SK-N-SH (cell line): ENCODE data around the gene MACIR. TPM values are rescaled to one million over a fixed set of nuclear protein-coding genes. Genes with fewer than 3 reads are reported as not detected.

ENCODE experiments used
- CTCF ChIA-PET: fragments of 300-600, 350-600 bp; formaldehyde crosslinking; extraction: SDS; loops from one replicate; lab custom pipeline; 2021; lab: Yijun Ruan, JAX
- POLR2A ChIA-PET: fragments of 350-600 bp; sonication (Branson Sonifier 250); formaldehyde crosslinking; extraction: SDS; loops from one replicate; lab custom pipeline; 2020; ENCODE audit warnings: antibody characterized with exemption, inconsistent platforms; lab: Yijun Ruan, JAX
- DNase-seq: peaks from one replicate; pipeline ENCODE4 v3.0.0; 2012
- H2AFZ ChIP-seq: fragments of 200-600 bp; sonication (generic); 2 replicates; pipeline ENCODE4 v1.8.1; 2016; ENCODE audit warnings: antibody characterized with exemption, mild to moderate bottlenecking, low read depth
- H3F3A ChIP-seq: fragments of 200-600 bp; sonication (generic); replicated peaks from 2 replicates; pipeline ENCODE3; 2016; ENCODE audit warnings: antibody characterized with exemption, mild to moderate bottlenecking; ENCODE audit not compliant: insufficient read depth
- H3K27ac ChIP-seq, 2 experiments: fragments of 200-500 bp in 1 of 2; fragments of 200-600 bp in 1 of 2; sonication (Bioruptor generic) in 1 of 2; sonication (generic), shearing (Covaris generic) in 1 of 2; 2 replicates each; pipeline versions ENCODE4 v1.5.1 to v1.6.1; 2014 to 2016; ENCODE audit warnings: low read depth in 2 of 2, inconsistent platforms in 1 of 2, low read length in 1 of 2, mild to moderate bottlenecking in 1 of 2, mixed read lengths in 1 of 2
- H3K27me3 ChIP-seq: fragments of 200-600 bp; sonication (generic), shearing (Covaris generic); 2 replicates; pipeline ENCODE4 v1.6.1; 2016; ENCODE audit warnings: mixed run types; ENCODE audit not compliant: insufficient read depth
- H3K36me3 ChIP-seq, 2 experiments: fragments of 200-500 bp in 1 of 2; fragments of 200-600 bp in 1 of 2; sonication (Bioruptor generic) in 1 of 2; sonication (generic) in 1 of 2; replicated peaks in 1 of 2; 2 replicates each; pipeline versions ENCODE3 to v1.5.1; 2014 to 2016; ENCODE audit warnings: low read length in 1 of 2, mild to moderate bottlenecking in 1 of 2; ENCODE audit not compliant: insufficient read depth in 2 of 2, control insufficient read depth in 1 of 2
- H3K4me1 ChIP-seq, 2 experiments: fragments of 200-500 bp in 1 of 2; fragments of 200-600 bp in 1 of 2; sonication (Bioruptor generic) in 1 of 2; sonication (generic), shearing (Covaris generic) in 1 of 2; 2 replicates each; pipeline versions ENCODE4 v1.5.1 to v1.6.1; 2014 to 2016; ENCODE audit warnings: low read depth in 1 of 2, low read length in 1 of 2, mixed run types in 1 of 2; ENCODE audit not compliant: insufficient read depth in 2 of 2, control insufficient read depth in 1 of 2
- H3K4me2 ChIP-seq: fragments of 200-600 bp; sonication (generic), shearing (Covaris generic); 2 replicates; pipeline ENCODE4 v1.6.1; 2017; ENCODE audit warnings: mixed run types
- H3K4me3 ChIP-seq, 2 experiments: fragments of 200-500 bp in 1 of 2; fragments of 200-600 bp in 1 of 2; sonication (Bioruptor generic) in 1 of 2; sonication (generic), shearing (Covaris generic) in 1 of 2; 2 replicates each; pipeline versions ENCODE4 v1.5.1 to v1.8.1; 2014 to 2016; ENCODE audit warnings: low read depth in 2 of 2, inconsistent platforms in 1 of 2, low read length in 1 of 2, mild to moderate bottlenecking in 1 of 2, mixed read lengths in 1 of 2, moderate library complexity in 1 of 2
- H3K79me2 ChIP-seq: fragments of 200-600 bp; sonication (generic); 2 replicates; pipeline ENCODE4 v1.8.1; 2017; ENCODE audit warnings: mild to moderate bottlenecking; ENCODE audit not compliant: insufficient read depth
- H3K9ac ChIP-seq: fragments of 200-600 bp; sonication (generic); 2 replicates; pipeline ENCODE4 v1.6.1; 2017; ENCODE audit warnings: mixed run types
- H3K9me2 ChIP-seq: fragments of 200-600 bp; sonication (generic); 2 replicates; pipeline ENCODE4 v1.6.1; 2017; ENCODE audit warnings: mixed run types
- H3K9me3 ChIP-seq: fragments of 200-600 bp; sonication (generic); 2 replicates; pipeline ENCODE4 v1.6.1; 2017; ENCODE audit warnings: mixed run types, mild to moderate bottlenecking, moderate library complexity
- H4K20me1 ChIP-seq: fragments of 200-600 bp; sonication (generic); 2 replicates; pipeline ENCODE4 v1.6.1; 2017; ENCODE audit warnings: mild to moderate bottlenecking, mixed run types; ENCODE audit not compliant: insufficient read depth
- CHD2 ChIP-seq: fragments of 150-350 bp; IDR thresholded peaks from 2 replicates; pipeline ENCODE4 v1.6.1; 2018; ENCODE audit warnings: low read length; ENCODE audit not compliant: partially characterized antibody
- ELF1 ChIP-seq: IDR thresholded peaks from 2 replicates; pipeline ENCODE4 v1.4.0; 2012
- EZH2phosphoT487 ChIP-seq: fragments of 200-600 bp; sonication (generic); IDR thresholded peaks from 2 replicates; pipeline ENCODE4 v1.6.1; 2017; ENCODE audit warnings: low read depth, mixed run types, mild to moderate bottlenecking, antibody characterized with exemption, moderate library complexity, borderline replicate concordance
- FOSL2 ChIP-seq: IDR thresholded peaks from 2 replicates; pipeline ENCODE4 v1.4.0; 2012; ENCODE audit warnings: low read depth, mild to moderate bottlenecking, moderate library complexity, borderline replicate concordance
- FOXJ3 ChIP-seq: sonication (generic); formaldehyde crosslinking; IDR thresholded peaks from 2 replicates; pipeline ENCODE4 v1.5.1; 2020; ENCODE audit warnings: mild to moderate bottlenecking, missing genetic modification reagents
- FOXM1 ChIP-seq: IDR thresholded peaks from 2 replicates; pipeline ENCODE4 v1.4.0; 2012; ENCODE audit warnings: low read depth, mild to moderate bottlenecking
- GABPA ChIP-seq: IDR thresholded peaks from 2 replicates; pipeline ENCODE4 v1.4.0; 2012; ENCODE audit warnings: low read depth, mild to moderate bottlenecking
- MAX ChIP-seq: IDR thresholded peaks from 2 replicates; pipeline ENCODE4 v1.4.0; 2012; ENCODE audit warnings: low read depth
- MXI1 ChIP-seq: IDR thresholded peaks from 2 replicates; pipeline ENCODE4 v1.6.1; 2012; ENCODE audit warnings: mild to moderate bottlenecking, low read depth, low read length, improper control_type of control experiment
- NFIC ChIP-seq: IDR thresholded peaks from 2 replicates; pipeline ENCODE4 v1.4.0; 2012; ENCODE audit warnings: borderline replicate concordance
- NRF1 ChIP-seq: IDR thresholded peaks from 2 replicates; pipeline ENCODE4 v1.6.1; 2012; ENCODE audit warnings: low read depth, mild to moderate bottlenecking, low read length
- POLR2AphosphoS5 ChIP-seq: IDR thresholded peaks from 2 replicates; pipeline ENCODE4 v1.6.1; 2012; ENCODE audit warnings: low read depth, low read length
- SIN3A ChIP-seq: IDR thresholded peaks from 2 replicates; pipeline ENCODE4 v1.6.1; 2012; ENCODE audit warnings: low read depth, mild to moderate bottlenecking, low read length, moderate library complexity, borderline replicate concordance
- TEAD4 ChIP-seq: IDR thresholded peaks from 2 replicates; pipeline ENCODE4 v1.4.0; 2012; ENCODE audit warnings: mild to moderate bottlenecking, borderline replicate concordance; ENCODE audit not compliant: insufficient read depth
- USF1 ChIP-seq: IDR thresholded peaks from 2 replicates; pipeline ENCODE4 v1.4.0; 2012; ENCODE audit warnings: low read depth, borderline replicate concordance
- USF2 ChIP-seq: fragments of 150-350 bp; IDR thresholded peaks from 2 replicates; pipeline ENCODE4 v1.6.1; 2017; ENCODE audit warnings: antibody characterized with exemption, low read length, low read depth, borderline replicate concordance
- YY1 ChIP-seq: IDR thresholded peaks from 2 replicates; pipeline ENCODE4 v1.4.0; 2012; ENCODE audit warnings: low read depth, mild to moderate bottlenecking
- WGBS: methylation state at CpG from one replicate; pipeline ENCODE4 v1.1.6; 2017; ENCODE audit warnings: low lambda C conversion rate; 5-methylcytosine and 5-hydroxymethylcytosine counted together
- polyA plus RNA-seq, 3 experiments: library from polyadenylated mRNA; depleted of rRNA; stranded (reverse); fragments of >200 nt; gene quantifications; 2 replicates each; pipeline ENCODE4 v1.2.3, GENCODE V29; 2012
- TF ChIP-seq, protein P1 (sequence below): fragments of 200-600 bp; sonication (generic); IDR thresholded peaks from 2 replicates; pipeline ENCODE4 v1.6.1; 2017; ENCODE audit warnings: antibody characterized with exemption, mild to moderate bottlenecking, moderate library complexity

MACIR gene
- polyA plus RNA-seq, 1 of the 3 experiments (the other 2 are of a cell fraction) = 24.7 TPM

- no peaks in the 10 kb centered on the region for H3K36me3 ChIP-seq
- H3K9me3 ChIP-seq = no peaks in the 10 kb centered on the region
- H3K9ac ChIP-seq = no peak overlapping the region
- peaks cover 3 to 5% of the 10 kb centered on the region in 2 experiments; a peak in 1 of 4 replicates for H3K4me1 ChIP-seq
- H3K4me2 ChIP-seq = no peak overlapping the region
- H2AFZ ChIP-seq = no peak overlapping the region
- peaks cover 32% of the 10 kb centered on the region for H3K79me2 ChIP-seq
- no peaks in the 10 kb centered on the region for H3F3A ChIP-seq
- 81% methylated on average over 4 of the region's 4 CpGs for WGBS
- ChIA-PET POLR2A (no interaction called here), CTCF (interaction anchor here (1.0 to 4.7 kb wide), 5 partner anchors 23 to 221 kb away, joined by 3 to 20 read pairs (median 7); no protein-coding TSS in a partner anchor)
- DNase-seq = no peak
- no peaks in the 10 kb centered on the region for H3K27me3 ChIP-seq
- no peak overlapping the region for H3K4me3 ChIP-seq
- no peaks in the 10 kb centered on the region for H3K9me2 ChIP-seq
- TF ChIP-seq ELF1 (no peak), CHD2 (no peak), FOXM1 (no peak), EZH2phosphoT487 (no peak)
- TF ChIP-seq, protein P1, sequence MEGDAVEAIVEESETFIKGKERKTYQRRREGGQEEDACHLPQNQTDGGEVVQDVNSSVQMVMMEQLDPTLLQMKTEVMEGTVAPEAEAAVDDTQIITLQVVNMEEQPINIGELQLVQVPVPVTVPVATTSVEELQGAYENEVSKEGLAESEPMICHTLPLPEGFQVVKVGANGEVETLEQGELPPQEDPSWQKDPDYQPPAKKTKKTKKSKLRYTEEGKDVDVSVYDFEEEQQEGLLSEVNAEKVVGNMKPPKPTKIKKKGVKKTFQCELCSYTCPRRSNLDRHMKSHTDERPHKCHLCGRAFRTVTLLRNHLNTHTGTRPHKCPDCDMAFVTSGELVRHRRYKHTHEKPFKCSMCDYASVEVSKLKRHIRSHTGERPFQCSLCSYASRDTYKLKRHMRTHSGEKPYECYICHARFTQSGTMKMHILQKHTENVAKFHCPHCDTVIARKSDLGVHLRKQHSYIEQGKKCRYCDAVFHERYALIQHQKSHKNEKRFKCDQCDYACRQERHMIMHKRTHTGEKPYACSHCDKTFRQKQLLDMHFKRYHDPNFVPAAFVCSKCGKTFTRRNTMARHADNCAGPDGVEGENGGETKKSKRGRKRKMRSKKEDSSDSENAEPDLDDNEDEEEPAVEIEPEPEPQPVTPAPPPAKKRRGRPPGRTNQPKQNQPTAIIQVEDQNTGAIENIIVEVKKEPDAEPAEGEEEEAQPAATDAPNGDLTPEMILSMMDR = peak; percentile 15; the same call in 1 of the 2 replicates
- no peak overlapping the region for H3K27ac ChIP-seq
- peaks cover 13% of the 10 kb centered on the region for H4K20me1 ChIP-seq
These were observed 2.4 kb upstream of the MACIR start for GRCh38 chr5:103256178-103256577.

DNA sequence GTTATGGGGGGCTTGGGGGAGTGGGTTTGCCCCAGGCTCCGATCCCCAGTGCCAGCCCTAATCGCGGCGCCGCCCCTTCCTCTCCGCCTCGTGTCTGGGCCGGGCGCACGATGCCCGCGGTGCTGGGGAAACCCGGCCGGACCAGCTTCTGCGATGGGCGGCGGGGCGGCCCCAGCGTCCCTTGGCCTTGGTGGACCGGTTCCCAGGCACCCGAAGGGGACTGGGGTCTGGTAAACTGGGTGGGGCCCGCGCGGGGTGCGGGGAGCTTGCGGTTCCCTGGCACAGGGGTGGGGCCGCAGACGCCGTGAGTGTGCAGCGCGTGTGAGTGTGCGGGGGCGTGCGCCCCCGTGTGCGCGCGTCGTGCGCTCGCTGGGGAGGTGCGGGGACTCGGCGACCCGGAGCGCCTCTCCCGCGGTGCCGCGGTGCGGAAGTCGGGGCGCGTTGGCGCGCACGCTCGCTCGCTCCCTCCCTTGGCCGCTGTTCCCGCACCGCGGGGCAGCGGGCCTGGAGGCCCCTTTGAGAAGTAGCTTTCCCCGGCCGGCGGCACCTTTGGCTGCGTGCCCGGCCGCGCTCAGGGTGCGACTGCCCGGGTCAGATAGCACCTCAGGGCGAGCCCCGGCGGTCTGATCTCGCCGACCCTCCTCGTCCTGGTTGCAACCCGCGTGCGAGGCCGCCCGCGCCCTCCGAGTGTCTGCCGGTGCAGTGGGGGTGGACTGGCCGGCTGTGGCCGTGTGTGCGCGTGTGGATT lies 568 bp downstream of the MACIR start:
- Histone ChIP-seq H3K4me2 (peak overlapping the region; percentile 84), H3K9me3 (no peaks in the 10 kb centered on the region), H3K27ac (peak overlapping the region; percentile 80 to 96), H4K20me1 (peaks cover 43% of the 10 kb centered on the region), H3K9ac (peak overlapping the region; percentile 89), H3K4me3 (peak overlapping the region; percentile 79 to 81), H3K9me2 (no peaks in the 10 kb centered on the region), H3K36me3 (no peaks in the 10 kb centered on the region), H3K4me1 (peaks cover 8% of the 10 kb centered on the region in 2 experiments; a peak in 2 of 4 replicates), H3K79me2 (peaks cover 62% of the 10 kb centered on the region), H2AFZ (peak overlapping the region; percentile 65), H3F3A (no peaks in the 10 kb centered on the region), H3K27me3 (no peaks in the 10 kb centered on the region)
- DNase-seq = peak; percentile 80
- 4% methylated on average over 17 of the region's 91 CpGs for WGBS
- ChIA-PET CTCF (interaction anchor here (0.6 to 4.7 kb wide), 11 partner anchors 10 to 566 kb away, joined by 3 to 20 read pairs (median 3); partner anchors contain the start of genes GIN1 and PPIP5K2), POLR2A (interaction anchor here (0.7 to 2.3 kb wide), 9 partner anchors 9 to 228 kb away, joined by 3 to 8 read pairs (median 3); partner anchors contain the start of gene GIN1)
- peak; percentile 72 for TF ChIP-seq MAX
- TF ChIP-seq FOSL2 = no peak
- TF ChIP-seq SIN3A = no peak
- peak; percentile 10 for TF ChIP-seq YY1
- TF ChIP-seq, protein P1 = no peak
- no peak for TF ChIP-seq CHD2
- no peak for TF ChIP-seq USF1
- TF ChIP-seq GABPA = no peak
- TF ChIP-seq NFIC = peak; percentile 21; the same call in 1 of the 2 replicates
- 0 out of 2 replicates have a peak, but pooled peaks have one; percentile 2 for TF ChIP-seq MXI1
- TF ChIP-seq TEAD4 = no peak
- TF ChIP-seq NRF1 = peak; percentile 6; the same call in 1 of the 2 replicates
- no peak for TF ChIP-seq FOXJ3
- no peak for TF ChIP-seq USF2
- 0 out of 2 replicates have a peak, but pooled peaks have one; percentile 4 for TF ChIP-seq POLR2AphosphoS5
